Central memory CD4-positive, alpha-beta T cell (primary cell): ENCODE data around the gene ALS2.
"Not testable (repeated sequence)": the region's sequence is repeated elsewhere in the genome, so short reads cannot be mapped to it uniquely, and the experiment has no call there.

Experiments used
- DNase-seq: peaks from one replicate; pipeline ENCODE4 v3.0.0; 2022

The ALS2 gene

DNA sequence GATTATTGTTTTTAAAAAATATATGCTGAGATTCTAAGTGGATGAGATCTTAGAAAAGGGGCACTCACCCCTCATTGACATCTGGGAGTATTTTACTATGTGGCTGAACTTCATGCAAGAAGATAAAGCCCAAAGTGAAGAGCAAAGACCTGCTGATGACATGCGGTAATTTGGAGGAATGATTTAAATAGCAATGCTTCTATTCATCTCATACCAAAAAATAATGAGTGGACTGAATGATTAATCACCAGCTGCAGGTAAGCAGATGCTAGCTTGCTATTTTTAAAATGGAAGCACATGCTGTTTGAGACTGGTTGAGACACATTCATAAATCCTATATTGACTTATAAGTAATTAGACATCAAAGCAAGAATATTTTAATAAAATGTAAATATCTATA, 12.9 kb upstream of the ALS2 start:
- no peak for DNase-seq

DNA sequence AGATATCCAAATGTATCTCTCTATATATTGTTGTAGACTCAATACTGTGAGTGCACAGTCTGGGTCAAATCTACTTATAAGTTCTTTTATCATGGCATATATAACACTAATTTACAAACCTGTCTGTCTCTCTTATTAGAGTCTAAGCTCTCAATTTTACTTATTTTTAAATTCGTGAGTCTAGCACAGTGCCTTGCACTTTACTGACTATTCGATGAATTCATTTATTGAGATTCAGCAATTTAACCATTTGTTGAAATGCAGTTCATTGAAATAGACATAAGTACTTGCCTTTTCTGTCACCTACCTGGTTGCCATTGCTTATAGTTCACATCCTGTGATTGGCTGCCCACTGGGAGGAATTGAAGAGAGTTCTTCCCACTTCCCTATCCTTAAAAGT, 10.3 kb upstream of the ALS2 start:
- DNase-seq = no peak

- no peak for DNase-seq
Observed at GRCh38 chr2:201790291-201790690, 9.6 kb upstream of the ALS2 start.

DNA sequence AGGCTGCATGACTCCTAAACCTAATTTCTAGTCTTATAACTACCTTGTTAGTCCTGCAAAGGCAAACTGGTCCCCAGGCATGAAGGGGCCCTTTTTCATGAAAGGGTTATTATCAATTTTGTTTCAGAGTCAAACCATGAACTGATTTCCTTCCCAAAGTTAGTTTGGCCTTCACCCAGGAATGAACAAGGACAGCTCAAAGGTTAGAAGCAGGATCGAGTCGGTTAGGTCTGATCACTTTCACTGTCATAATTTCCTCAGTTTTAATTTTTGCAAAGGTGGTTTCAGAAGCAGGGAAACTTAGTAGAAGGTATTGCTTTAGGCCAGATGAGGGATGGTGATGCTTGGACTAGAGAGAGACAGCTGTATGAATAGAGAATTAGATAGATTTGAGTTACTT, 8.7 kb upstream of the ALS2 start:
- DNase-seq = no peak

DNA sequence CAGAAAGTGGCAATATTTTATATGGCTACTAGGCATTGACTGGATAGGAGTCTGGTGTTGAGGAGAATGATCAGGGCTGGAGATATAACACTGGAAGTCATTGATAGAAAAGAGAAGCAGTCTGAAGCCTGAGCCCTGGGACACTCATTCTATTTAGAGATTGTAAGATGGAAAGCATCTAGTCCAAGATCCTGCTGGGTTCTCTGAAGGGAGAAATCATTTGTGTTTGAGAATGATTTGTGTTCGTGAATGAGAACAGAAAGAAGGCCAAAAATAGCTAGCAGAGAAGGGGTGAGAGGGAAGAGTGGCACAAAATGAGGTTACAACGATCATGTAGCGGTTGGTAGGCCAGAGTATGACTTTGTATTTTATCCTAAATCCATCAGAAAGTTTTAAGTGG, 7.6 kb upstream of the ALS2 start:
- no peak for DNase-seq

- DNase-seq = no peak
Observed at GRCh38 chr2:201786471-201786870, 5.7 kb upstream of the ALS2 start.

GRCh38 chr2:201785135-201785534, 4.4 kb upstream of the ALS2 start:
- no peak for DNase-seq

DNA sequence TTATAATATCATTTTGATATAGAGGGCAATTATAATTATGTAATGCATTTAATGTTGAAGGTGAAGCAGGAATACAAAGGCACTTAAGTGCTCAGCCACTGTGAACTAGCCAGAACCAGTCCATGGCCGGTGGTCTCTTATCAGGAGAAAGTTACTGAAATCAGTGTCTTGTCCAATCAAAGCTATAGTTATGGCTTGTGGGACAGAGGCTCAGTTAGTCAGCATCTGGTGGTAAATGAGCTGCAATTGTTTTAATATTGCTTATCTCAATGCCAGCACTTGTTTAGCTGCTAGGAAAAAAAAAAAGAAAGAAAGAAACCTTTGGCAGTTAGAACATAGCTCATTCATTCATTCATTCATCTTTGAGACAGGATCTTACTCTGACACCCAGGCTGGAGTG, 3.8 kb upstream of the ALS2 start:
- no peak for DNase-seq

- peak; percentile 2 for DNase-seq
Observed at GRCh38 chr2:201781557-201782051, 871 bp upstream of the ALS2 start.

- DNase-seq = no peak
Observed at GRCh38 chr2:201779901-201780673, 646 bp downstream of the ALS2 start.

- no peak for DNase-seq
Observed at GRCh38 chr2:201777869-201778268, 2.9 kb downstream of the ALS2 start.

- DNase-seq = no peak
Observed at GRCh38 chr2:201777043-201777442, 3.7 kb downstream of the ALS2 start.

DNA sequence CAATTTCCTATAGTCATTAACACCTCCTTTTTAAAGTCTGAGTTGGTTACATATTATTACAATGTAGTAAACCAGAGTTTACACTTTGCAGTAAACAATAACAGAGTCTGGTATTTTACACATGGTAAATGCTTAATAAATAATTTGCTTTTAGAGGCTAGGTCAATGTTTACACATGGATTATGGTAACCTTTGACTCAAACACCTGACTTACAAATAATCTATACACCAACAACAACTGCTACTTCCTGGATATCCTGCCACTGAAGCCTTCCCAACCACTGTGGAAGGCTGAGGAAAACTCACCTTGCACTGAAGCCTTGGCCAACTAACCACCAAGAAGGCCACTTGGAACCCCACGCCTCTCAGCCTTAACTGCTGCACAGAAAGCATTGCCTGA, 5.4 kb downstream of the ALS2 start:
- DNase-seq = no peak

GRCh38 chr2:201774546-201774945, 6.2 kb downstream of the ALS2 start:
- DNase-seq = no peak

GRCh38 chr2:201773990-201774389, 6.7 kb downstream of the ALS2 start:
- no peak for DNase-seq

GRCh38 chr2:201769666-201770373, 10.9 kb downstream of the ALS2 start:
- no peak for DNase-seq

- no peak for DNase-seq
Observed at GRCh38 chr2:201768918-201769317, 11.8 kb downstream of the ALS2 start.

- no peak for DNase-seq
Observed at GRCh38 chr2:201765799-201766198, 14.9 kb downstream of the ALS2 start.

GRCh38 chr2:201764469-201764868, 16.3 kb downstream of the ALS2 start:
- not testable (repeated sequence) for DNase-seq

- no peak for DNase-seq
Observed at GRCh38 chr2:201761101-201761500, 19.6 kb downstream of the ALS2 start.

DNA sequence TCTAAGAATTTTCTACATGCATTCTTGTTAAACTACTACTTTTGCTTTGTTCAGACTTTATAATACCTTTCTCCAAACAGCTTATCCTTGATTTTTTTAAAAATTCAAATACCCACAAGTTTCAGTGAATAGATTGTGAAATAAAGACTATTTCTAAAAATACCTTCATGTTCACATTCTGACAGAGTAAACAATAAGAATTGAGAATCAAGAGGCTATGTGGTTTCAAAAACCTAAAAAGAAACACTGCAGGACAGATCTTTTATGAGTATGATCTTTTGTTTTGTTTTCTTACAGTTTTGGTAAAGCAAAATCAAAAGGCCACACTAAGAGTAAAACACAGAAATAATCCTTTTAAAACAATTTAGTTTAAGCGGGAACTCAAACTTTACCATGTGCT, 21.2 kb downstream of the ALS2 start:
- no peak for DNase-seq

DNA sequence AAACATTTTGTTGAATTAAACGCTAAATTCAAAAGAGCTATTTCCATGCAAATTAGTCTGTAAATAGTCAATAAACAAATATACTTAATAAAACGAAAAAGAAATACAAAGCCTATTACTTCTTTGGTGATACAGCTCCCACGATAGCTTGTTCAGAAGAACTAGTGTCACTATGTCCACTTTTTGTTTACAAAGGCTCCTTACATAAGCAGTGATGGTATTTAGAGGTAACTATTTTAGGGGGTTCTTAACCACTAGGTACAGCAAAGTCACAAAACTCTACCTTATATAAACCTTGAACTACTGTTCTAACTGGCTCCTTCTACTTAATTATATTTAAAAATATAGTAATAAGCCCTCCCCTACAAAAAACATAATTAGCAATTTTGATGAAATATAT, 21.9 kb downstream of the ALS2 start:
- no peak for DNase-seq

- DNase-seq = no peak
Observed at GRCh38 chr2:201758234-201758633, 22.5 kb downstream of the ALS2 start.

DNA sequence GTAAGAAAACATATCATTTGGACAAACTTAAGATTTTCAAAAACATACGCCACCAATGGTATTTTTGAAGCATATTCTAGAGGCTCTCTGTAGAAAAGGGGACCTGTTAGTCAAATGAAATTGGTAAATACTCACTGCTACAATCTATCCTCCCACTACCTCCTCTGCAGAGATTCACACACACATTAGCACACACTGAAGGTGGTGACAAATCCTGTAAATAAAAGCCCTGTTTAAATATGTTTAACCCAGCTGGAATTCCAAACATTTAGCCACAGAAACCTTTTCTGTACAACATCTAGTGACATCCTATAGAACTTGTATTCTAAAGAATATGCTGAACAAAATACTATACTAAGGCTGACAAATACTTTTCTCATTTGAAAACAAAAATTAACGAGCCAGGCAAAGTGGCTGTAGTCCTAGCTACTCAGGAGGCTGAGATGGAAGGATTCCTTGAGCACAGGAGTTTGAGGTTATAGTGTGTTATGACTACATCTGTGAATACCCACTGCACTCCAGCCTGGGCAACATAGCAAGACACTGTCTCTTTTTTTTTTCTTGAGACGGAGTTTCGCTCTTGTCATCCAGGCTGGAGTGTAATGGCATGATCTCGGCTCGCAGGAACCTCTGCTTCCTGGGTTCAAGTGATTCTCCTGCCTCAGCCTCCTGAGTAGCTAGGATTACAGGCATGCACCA, 25.9 kb downstream of the ALS2 start:
- DNase-seq = no peak
